Right cardiac atrium (tissue), 5 donors: ENCODE results near the gene NAT14. TPM values are rescaled to one million over a fixed set of nuclear protein-coding genes. Genes with fewer than 3 reads are reported as not detected.

Experiments
- ATAC-seq, 2 donors: fragments of 200-7000 bp; cut with Tn5 transposase; one replicate each; pipeline versions ENCODE4 v1.8.0 to v1.9.1; 2020; ENCODE audit warnings: moderate library complexity in 2 of 2, mild to moderate bottlenecking in 1 of 2
- DNase-seq, 3 donors: peaks; one replicate each; pipeline ENCODE4 v3.0.0-alpha.2; 2020
- H3K27ac ChIP-seq: one replicate; pipeline ENCODE4 v1.5.1; 2013; ENCODE audit warnings: mild to moderate bottlenecking, low read length, control low read depth, moderate library complexity
- H3K27me3 ChIP-seq: one replicate; pipeline ENCODE4 v1.6.1; 2013; ENCODE audit not compliant: control insufficient read depth, insufficient read depth
- H3K4me1 ChIP-seq: one replicate; pipeline ENCODE4 v1.6.1; 2013; ENCODE audit warnings: low read length; ENCODE audit not compliant: control insufficient read depth, insufficient read depth
- H3K4me3 ChIP-seq: one replicate; pipeline ENCODE4 v1.5.1; 2013; ENCODE audit warnings: low read length, control low read depth
- H3K9me3 ChIP-seq: one replicate; pipeline ENCODE4 v1.6.1; 2013; ENCODE audit warnings: low read length; ENCODE audit not compliant: control insufficient read depth
- WGBS: extraction: QIAGEN DNeasy Blood & Tissue Kit; methylation state at CpG from one replicate; pipeline ENCODE4 v1.1.7; 2013; 5-methylcytosine and 5-hydroxymethylcytosine counted together
- intact Hi-C, 4 donors: fragments of 100-400 bp; cut with DNase I; formaldehyde crosslinking; loops; one replicate each; pipeline versions ENCODE4 v1.11.0 to v1.14.0; 2022 to 2023
- polyA plus RNA-seq: library from polyadenylated mRNA; stranded (reverse); fragments of 200-250 nt; gene quantifications from one replicate; pipeline ENCODE4 v1.2.3, GENCODE V29; 2013
- total RNA-seq, 4 donors: library from RNA; stranded (reverse); fragmentation: NEBNext Ultra II Directional; extraction: Animal tissue kit (Norgen Biotek cat#: 25700); gene quantifications; one replicate each; pipeline ENCODE4 v1.2.1, GENCODE V29; 2021
- donor health status: healthy with polysubstance abuse.
- donor health status: DM: no; HTN: yes; CAD: no.
- donor health status: DM: no; HTN: no; CAD: no.
- donor health status: DM: no; HTN: yes; CAD: no; lungs with severe emphysema.
- donor health status: DM: yes; HTN: yes; CAD: no.

The NAT14 gene
- total and polyA plus RNA-seq, 5 donors: 13.6 to 20.8 (median 15.5) TPM

GRCh38 chr19:55482967-55483705 lies 1.9 kb upstream of the NAT14 start:
- peaks cover 3% of the 10 kb centered on the region for H3K4me1 ChIP-seq
- peak in 2 of 3 donors; percentile 55 to 65 for DNase-seq
- 91% methylated on average over 47 of the region's 47 CpGs for WGBS

GRCh38 chr19:55483706-55484592 lies 1.0 kb upstream of the NAT14 start:
- peaks cover 3% of the 10 kb centered on the region for H3K4me1 ChIP-seq
- 66% methylated on average over 46 of the region's 46 CpGs for WGBS
- no peaks in the 10 kb centered on the region for H3K27me3 ChIP-seq
- intact Hi-C loops: no loop called here
- H3K27ac ChIP-seq: no peak overlapping the region
- no peaks in the 10 kb centered on the region for H3K9me3 ChIP-seq
- DNase-seq (peak in 2 of 3 donors; percentile 60 to 64), ATAC-seq (no peak)
- no peak overlapping the region for H3K4me3 ChIP-seq

More at GRCh38 chr19:55482967-55483705, 1.9 kb upstream of the NAT14 start:
- Histone ChIP-seq H3K4me3 (no peak overlapping the region), H3K27ac (no peak overlapping the region), H3K9me3 (no peaks in the 10 kb centered on the region), H3K27me3 (no peaks in the 10 kb centered on the region)
- intact Hi-C loops: no loop called here
- no peak for ATAC-seq

- 27% methylated on average over 18 of the region's 18 CpGs for WGBS
- peak overlapping the region; percentile 21 for H3K27ac ChIP-seq
- no peak for ATAC-seq
- H3K9me3 ChIP-seq: no peaks in the 10 kb centered on the region
- intact Hi-C loops: no loop called here
- H3K27me3 ChIP-seq: no peaks in the 10 kb centered on the region
- DNase-seq: peak in 1 of 3 donors; percentile 68
- H3K4me3 ChIP-seq: peak overlapping the region; percentile 64
- peaks cover 3% of the 10 kb centered on the region for H3K4me1 ChIP-seq
Observed at GRCh38 chr19:55485439-55486011, 537 bp downstream of the NAT14 start.

- ATAC-seq (peak in 1 of 2 donors; percentile 7), DNase-seq (peak in 2 of 3 donors; percentile 74 to 79)
- Histone ChIP-seq H3K9me3 (no peaks in the 10 kb centered on the region), H3K4me3 (no peak overlapping the region), H3K4me1 (peaks cover 3% of the 10 kb centered on the region), H3K27me3 (no peaks in the 10 kb centered on the region), H3K27ac (peak overlapping the region; percentile 79)
- intact Hi-C loops: no loop called here
- 57% methylated on average over 53 of the region's 53 CpGs for WGBS
Observed at GRCh38 chr19:55486043-55486970, 1.3 kb downstream of the NAT14 start.

GRCh38 chr19:55486971-55487923 lies 2.3 kb downstream of the NAT14 start:
- peak overlapping the region; percentile 79 for H3K27ac ChIP-seq
- DNase-seq (peak; percentile 90 to 91 (median 90)), ATAC-seq (peak; percentile 47 to 79)
- H3K9me3 ChIP-seq: no peaks in the 10 kb centered on the region
- peaks cover 3% of the 10 kb centered on the region for H3K4me1 ChIP-seq
- no peaks in the 10 kb centered on the region for H3K27me3 ChIP-seq
- intact Hi-C loops: no loop called here
- no peak overlapping the region for H3K4me3 ChIP-seq
- 30% methylated on average over 27 of the region's 27 CpGs for WGBS

GRCh38 chr19:55487924-55488687 lies 3.1 kb downstream of the NAT14 start, which contains the start of gene SSC5D:
Gene SSC5D (plus strand): TSS chr19:55488436. CDS start chr19:55488590, 154 bp downstream.
- peak in 1 of 2 donors; percentile 3 for ATAC-seq
- peak; percentile 69 to 87 (median 81) for DNase-seq
- intact Hi-C loops: no loop called here
- Histone ChIP-seq H3K27ac (peak within 1 kb of the TSS; percentile 79), H3K27me3 (no peaks in the 10 kb centered on the region), H3K9me3 (no peaks in the 10 kb centered on the region), H3K4me1 (peaks cover 3% of the 10 kb centered on the region), H3K4me3 (no peak within 1 kb of the TSS)
- 7% methylated on average over 21 of the region's 21 CpGs for WGBS

- 68% methylated on average over 36 of the region's 36 CpGs for WGBS
- ATAC-seq (no peak), DNase-seq (peak; percentile 29 to 83 (median 81))
- Histone ChIP-seq H3K27ac (no peak overlapping the region), H3K9me3 (no peaks in the 10 kb centered on the region), H3K27me3 (no peaks in the 10 kb centered on the region), H3K4me1 (peaks cover 3% of the 10 kb centered on the region), H3K4me3 (no peak overlapping the region)
- intact Hi-C loops: no loop called here
Observed at GRCh38 chr19:55488986-55489710, 4.2 kb downstream of the NAT14 start.

- Histone ChIP-seq H3K9me3 (no peaks in the 10 kb centered on the region), H3K27ac (no peak overlapping the region), H3K27me3 (no peaks in the 10 kb centered on the region), H3K4me3 (no peak overlapping the region), H3K4me1 (peaks cover 3% of the 10 kb centered on the region)
- 76% methylated on average over 20 of the region's 21 CpGs for WGBS
- DNase-seq (peak in 2 of 3 donors; percentile 27 to 76), ATAC-seq (no peak)
- intact Hi-C loops: no loop called here
Observed at GRCh38 chr19:55489711-55490477, 4.9 kb downstream of the NAT14 start.
